Hepatocyte (in vitro differentiated cells): Measurements from ENCODE around the gene MYO3A. TPM values are rescaled to one million over a fixed set of nuclear protein-coding genes. Genes with fewer than 3 reads are reported as not detected.

Experiments used
- DNase-seq: peaks from one replicate; pipeline ENCODE4 v3.0.0-alpha.2; 2016; ENCODE audit warnings: low spot score
- H2AFZ ChIP-seq: fragments of 200-600 bp; sonication (generic); 2 replicates; pipeline ENCODE4 v1.6.0; 2016; ENCODE audit warnings: antibody characterized with exemption, mild to moderate bottlenecking
- H3K27ac ChIP-seq: fragments of 200-600 bp; sonication (generic); 2 replicates; pipeline ENCODE4 v1.5.1; 2016; ENCODE audit warnings: mild to moderate bottlenecking
- H3K27me3 ChIP-seq: fragments of 200-600 bp; sonication (generic); 2 replicates; pipeline ENCODE4 v1.6.1; 2016
- H3K36me3 ChIP-seq: fragments of 200-600 bp; sonication (generic); replicated peaks from 2 replicates; pipeline ENCODE4 v1.5.1; 2016; ENCODE audit warnings: low read depth; ENCODE audit not compliant: insufficient read depth
- H3K4me1 ChIP-seq: fragments of 200-600 bp; sonication (generic); 2 replicates; pipeline ENCODE4 v1.5.1; 2016; ENCODE audit warnings: mild to moderate bottlenecking, moderate library complexity; ENCODE audit not compliant: insufficient read depth
- H3K4me2 ChIP-seq: fragments of 200-600 bp; sonication (generic); 2 replicates; pipeline ENCODE4 v1.6.0; 2016
- H3K4me3 ChIP-seq: fragments of 200-600 bp; sonication (generic); 2 replicates; pipeline ENCODE4 v1.5.1; 2016; ENCODE audit warnings: mild to moderate bottlenecking
- H3K79me2 ChIP-seq: fragments of 200-600 bp; sonication (generic); 2 replicates; pipeline ENCODE4 v1.6.0; 2017; ENCODE audit warnings: mild to moderate bottlenecking
- H3K9me2 ChIP-seq: fragments of 200-600 bp; sonication (generic); replicated peaks from 2 replicates; pipeline ENCODE4 v1.6.0; 2017; ENCODE audit warnings: mild to moderate bottlenecking; ENCODE audit not compliant: insufficient read depth
- H3K9me3 ChIP-seq: fragments of 200-600 bp; sonication (generic); 2 replicates; pipeline ENCODE4 v1.5.1; 2016; ENCODE audit warnings: low read depth, mild to moderate bottlenecking
- H4K20me1 ChIP-seq: fragments of 200-600 bp; sonication (generic); 2 replicates; pipeline ENCODE4 v1.6.0; 2016; ENCODE audit warnings: mild to moderate bottlenecking; ENCODE audit not compliant: insufficient read depth, poor library complexity, severe bottlenecking
- EZH2 ChIP-seq: fragments of 200-600 bp; sonication (generic); IDR thresholded peaks from 2 replicates; pipeline ENCODE4 v1.6.1; 2016; ENCODE audit warnings: antibody characterized with exemption, mild to moderate bottlenecking, borderline replicate concordance
- EZH2phosphoT487 ChIP-seq: fragments of 200-600 bp; sonication (generic); IDR thresholded peaks from one replicate; pipeline ENCODE4 v1.6.1; 2018; ENCODE audit warnings: antibody characterized with exemption, mild to moderate bottlenecking, low read depth, moderate library complexity; ENCODE audit not compliant: unreplicated experiment, severe bottlenecking
- WGBS: methylation state at CpG from one replicate; pipeline ENCODE4 v1.1.6; 2016; ENCODE audit warnings: low lambda C conversion rate; ENCODE audit errors: missing lambda C conversion rate; 5-methylcytosine and 5-hydroxymethylcytosine counted together
- polyA plus RNA-seq: library from polyadenylated mRNA; unstranded; fragments of >200 nt; fragmentation: Nextera tagmentation; extraction: Ambion mirVana; gene quantifications from 2 replicates; pipeline ENCODE4 v1.2.1, GENCODE V29; 2016
- total RNA-seq: library from RNA; depleted of rRNA; stranded (reverse); fragments of >200 nt; gene quantifications from 2 replicates; pipeline ENCODE4 v1.2.3, GENCODE V29; 2014
- TF ChIP-seq, protein P1 (sequence below): fragments of 200-600 bp; sonication (generic); IDR thresholded peaks from 2 replicates; pipeline ENCODE4 v1.5.1; 2016; ENCODE audit warnings: antibody characterized with exemption, mild to moderate bottlenecking; ENCODE audit not compliant: poor library complexity

Gene MYO3A
- total and polyA plus RNA-seq, 2 experiments from 2014 or later: 0.93 to 1.1 TPM

- no peak for DNase-seq
- no peak overlapping the region for H3K4me2 ChIP-seq
- no peak overlapping the region for H3K4me3 ChIP-seq
- no peaks in the 10 kb centered on the region for H4K20me1 ChIP-seq
- H3K4me1 ChIP-seq: no peaks in the 10 kb centered on the region
- no peaks in the 10 kb centered on the region for H3K9me3 ChIP-seq
- no peak overlapping the region for H3K27ac ChIP-seq
- H2AFZ ChIP-seq: no peak overlapping the region
- WGBS: 86% methylated on average over 5 of the region's 5 CpGs
- H3K27me3 ChIP-seq: peaks cover 45% of the 10 kb centered on the region
- H3K79me2 ChIP-seq: no peaks in the 10 kb centered on the region
- no peaks in the 10 kb centered on the region for H3K36me3 ChIP-seq
- H3K9me2 ChIP-seq: no peaks in the 10 kb centered on the region
- TF ChIP-seq EZH2phosphoT487: no peak
Observed at GRCh38 chr10:26227786-26228185, 293.8 kb downstream of the MYO3A start.

- Histone ChIP-seq H3K4me3 (no peak overlapping the region), H3K4me1 (no peaks in the 10 kb centered on the region), H3K27me3 (peaks cover 5% of the 10 kb centered on the region), H2AFZ (no peak overlapping the region), H3K36me3 (no peaks in the 10 kb centered on the region), H3K9me2 (no peaks in the 10 kb centered on the region), H3K27ac (no peak overlapping the region), H3K9me3 (no peaks in the 10 kb centered on the region), H3K4me2 (no peak overlapping the region), H3K79me2 (no peaks in the 10 kb centered on the region), H4K20me1 (no peaks in the 10 kb centered on the region)
- TF ChIP-seq EZH2 (no peak), EZH2phosphoT487 (no peak)
- TF ChIP-seq, protein P1, sequence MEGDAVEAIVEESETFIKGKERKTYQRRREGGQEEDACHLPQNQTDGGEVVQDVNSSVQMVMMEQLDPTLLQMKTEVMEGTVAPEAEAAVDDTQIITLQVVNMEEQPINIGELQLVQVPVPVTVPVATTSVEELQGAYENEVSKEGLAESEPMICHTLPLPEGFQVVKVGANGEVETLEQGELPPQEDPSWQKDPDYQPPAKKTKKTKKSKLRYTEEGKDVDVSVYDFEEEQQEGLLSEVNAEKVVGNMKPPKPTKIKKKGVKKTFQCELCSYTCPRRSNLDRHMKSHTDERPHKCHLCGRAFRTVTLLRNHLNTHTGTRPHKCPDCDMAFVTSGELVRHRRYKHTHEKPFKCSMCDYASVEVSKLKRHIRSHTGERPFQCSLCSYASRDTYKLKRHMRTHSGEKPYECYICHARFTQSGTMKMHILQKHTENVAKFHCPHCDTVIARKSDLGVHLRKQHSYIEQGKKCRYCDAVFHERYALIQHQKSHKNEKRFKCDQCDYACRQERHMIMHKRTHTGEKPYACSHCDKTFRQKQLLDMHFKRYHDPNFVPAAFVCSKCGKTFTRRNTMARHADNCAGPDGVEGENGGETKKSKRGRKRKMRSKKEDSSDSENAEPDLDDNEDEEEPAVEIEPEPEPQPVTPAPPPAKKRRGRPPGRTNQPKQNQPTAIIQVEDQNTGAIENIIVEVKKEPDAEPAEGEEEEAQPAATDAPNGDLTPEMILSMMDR: no peak
- no peak for DNase-seq
- WGBS: 83% methylated on average over 5 of the region's 5 CpGs
Observed at GRCh38 chr10:26232174-26232573, 298.1 kb downstream of the MYO3A start.

- H3K27me3 ChIP-seq: no peaks in the 10 kb centered on the region
- no peak overlapping the region for H3K4me3 ChIP-seq
- no peak for DNase-seq
- no peaks in the 10 kb centered on the region for H3K79me2 ChIP-seq
- H3K36me3 ChIP-seq: no peaks in the 10 kb centered on the region
- WGBS: 97% methylated on average over 6 of the region's 6 CpGs
- no peaks in the 10 kb centered on the region for H3K9me2 ChIP-seq
- H3K4me1 ChIP-seq: no peaks in the 10 kb centered on the region
- TF ChIP-seq, protein P1: no peak
- no peak for TF ChIP-seq EZH2phosphoT487
- TF ChIP-seq EZH2: no peak
- H3K9me3 ChIP-seq: no peaks in the 10 kb centered on the region
- no peak overlapping the region for H3K4me2 ChIP-seq
- no peak overlapping the region for H2AFZ ChIP-seq
- no peaks in the 10 kb centered on the region for H4K20me1 ChIP-seq
- no peak overlapping the region for H3K27ac ChIP-seq
Observed at GRCh38 chr10:26235761-26236160, 301.7 kb downstream of the MYO3A start.

GRCh38 chr10:26238378-26238777, 304.3 kb downstream of the MYO3A start:
- H3K4me3 ChIP-seq: no peak overlapping the region
- H3K4me1 ChIP-seq: no peaks in the 10 kb centered on the region
- TF ChIP-seq EZH2phosphoT487: no peak
- no peak for TF ChIP-seq EZH2
- TF ChIP-seq, protein P1: no peak
- no peak overlapping the region for H3K27ac ChIP-seq
- 60% methylated on average over 2 of the region's 2 CpGs for WGBS
- H3K79me2 ChIP-seq: no peaks in the 10 kb centered on the region
- H3K36me3 ChIP-seq: no peaks in the 10 kb centered on the region
- no peaks in the 10 kb centered on the region for H4K20me1 ChIP-seq
- H3K4me2 ChIP-seq: no peak overlapping the region
- no peak overlapping the region for H2AFZ ChIP-seq
- H3K9me2 ChIP-seq: no peaks in the 10 kb centered on the region
- peaks cover 4% of the 10 kb centered on the region for H3K27me3 ChIP-seq
- no peak for DNase-seq
- H3K9me3 ChIP-seq: no peaks in the 10 kb centered on the region
